Pons (tissue), 1 donor: Measurements from ENCODE around the gene CSNK1D.

ENCODE experiments used
- DNase-seq: peaks from one replicate; pipeline ENCODE4 v3.0.0-alpha.2; 2016; ENCODE audit warnings: low spot score

The CSNK1D gene

GRCh38 chr17:82252511-82253178 lies 20.9 kb downstream of the CSNK1D start:
- no peak for DNase-seq

- DNase-seq = no peak
Observed at GRCh38 chr17:82250868-82251500, 22.5 kb downstream of the CSNK1D start.

DNA sequence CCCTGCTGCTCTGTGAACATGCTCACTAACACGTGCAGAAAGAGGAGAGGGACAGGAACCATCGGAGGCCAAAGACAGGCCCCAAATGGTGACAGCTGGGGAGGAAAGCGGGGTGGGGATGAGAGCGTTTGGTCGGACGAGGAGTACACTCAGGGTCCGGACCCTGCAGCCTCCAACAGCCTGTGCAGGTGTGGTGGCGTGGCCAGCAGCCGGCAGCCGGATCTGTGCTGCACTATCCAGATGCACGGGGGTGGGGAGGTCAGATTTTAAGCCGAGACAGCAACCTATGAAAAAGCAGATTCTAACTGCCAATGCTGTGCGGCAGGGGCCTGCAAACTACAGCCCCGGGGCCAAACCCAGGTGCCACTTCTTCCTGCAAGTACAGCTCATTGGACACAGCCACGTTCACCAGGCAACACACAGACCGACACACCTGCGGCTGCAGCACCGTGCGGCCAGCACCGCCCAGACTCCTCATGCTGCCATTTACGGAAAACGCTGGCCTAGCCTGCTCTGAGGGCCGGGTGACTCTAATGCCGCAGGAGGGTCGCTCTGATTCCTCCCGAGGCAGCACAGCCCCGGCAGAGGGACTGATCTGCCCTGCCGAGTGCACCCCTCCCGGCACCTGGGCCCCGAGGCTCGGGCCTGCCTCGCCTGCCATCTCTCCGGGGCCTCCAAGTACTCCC lies 23.5 kb downstream of the CSNK1D start:
- no peak for DNase-seq

DNA sequence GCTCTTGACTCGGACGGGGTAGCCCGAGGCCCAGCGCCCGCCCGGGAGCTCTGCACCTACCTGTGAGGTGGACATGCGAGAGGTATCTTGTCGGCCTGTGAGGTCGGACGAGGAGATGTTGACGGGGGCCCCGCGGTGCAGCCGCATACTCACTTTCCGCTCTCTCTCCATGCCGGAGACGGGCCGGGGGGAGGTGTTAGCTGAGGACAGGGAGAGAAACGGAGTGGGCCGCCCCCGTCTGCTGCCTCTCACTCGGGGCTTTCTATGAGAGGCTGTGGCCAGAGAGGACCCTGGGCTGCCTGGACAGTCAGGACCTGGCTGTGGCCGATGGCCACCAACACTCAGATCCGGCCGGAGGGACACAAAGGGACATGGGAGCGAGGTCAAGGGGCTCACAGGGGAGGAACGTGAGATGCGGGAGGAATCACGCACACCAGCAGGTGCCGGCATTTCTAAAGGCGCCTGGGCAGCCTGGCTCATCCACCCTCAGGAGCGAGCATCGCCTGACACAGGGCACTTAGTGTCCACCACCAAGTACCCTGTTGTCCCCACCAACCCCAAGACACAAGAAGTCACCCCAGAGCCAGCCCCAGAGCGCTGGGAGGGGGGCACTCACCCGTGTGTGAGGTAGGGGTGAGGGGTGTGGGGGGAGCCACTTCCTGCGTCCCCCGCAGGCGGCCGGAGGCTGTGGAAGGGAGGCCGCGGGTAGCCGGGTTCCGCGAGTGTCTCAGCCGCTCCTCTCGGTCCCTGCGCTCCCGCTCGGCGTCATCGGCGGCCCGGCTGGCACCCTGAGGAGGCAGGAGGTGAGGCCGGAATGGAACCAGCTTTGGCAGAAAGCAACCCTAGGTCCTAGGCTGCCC lies 24.5 kb downstream of the CSNK1D start:
- no peak for DNase-seq

DNA sequence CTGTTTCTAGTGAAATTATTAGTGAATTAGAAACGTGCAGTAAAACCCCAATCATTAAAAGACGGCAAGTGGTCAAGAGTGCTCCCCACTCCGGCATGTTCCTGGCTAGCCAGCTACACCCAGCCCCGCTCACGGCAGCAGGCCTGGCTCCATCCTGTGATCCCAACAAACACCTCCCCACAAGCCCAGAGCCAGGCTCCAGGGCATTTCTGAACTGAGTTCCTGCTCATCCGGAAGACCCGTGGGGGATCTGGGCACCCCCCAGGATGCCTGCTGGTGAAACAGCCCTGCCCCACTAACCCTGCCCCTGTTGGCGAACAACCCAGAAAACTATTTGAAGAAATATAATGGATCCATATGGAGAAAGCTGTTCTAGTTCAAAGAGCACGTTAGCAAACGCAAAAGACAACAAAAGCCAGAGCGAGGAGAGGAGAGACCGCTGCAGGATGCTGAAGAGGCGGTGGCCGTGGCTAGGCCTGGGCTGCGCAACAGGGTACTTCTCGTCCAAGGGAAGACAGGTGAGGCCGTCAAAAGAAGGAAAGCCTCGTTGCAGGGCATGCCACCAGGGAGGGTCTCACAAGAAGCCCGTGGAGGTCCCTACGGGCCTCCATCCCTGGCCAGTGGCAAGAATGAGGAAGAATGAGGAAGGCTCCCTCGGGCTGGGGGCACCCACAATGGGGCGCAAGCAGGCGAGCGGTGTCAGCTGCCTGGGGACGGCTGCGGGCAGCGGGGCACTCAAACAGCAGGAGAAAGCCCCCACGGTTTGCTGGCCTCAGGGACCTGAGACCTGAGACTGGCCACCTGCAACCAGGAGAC lies 25.4 kb downstream of the CSNK1D start:
- DNase-seq = no peak

- no peak for DNase-seq
Observed at GRCh38 chr17:82247182-82247823, 26.2 kb downstream of the CSNK1D start.

DNA sequence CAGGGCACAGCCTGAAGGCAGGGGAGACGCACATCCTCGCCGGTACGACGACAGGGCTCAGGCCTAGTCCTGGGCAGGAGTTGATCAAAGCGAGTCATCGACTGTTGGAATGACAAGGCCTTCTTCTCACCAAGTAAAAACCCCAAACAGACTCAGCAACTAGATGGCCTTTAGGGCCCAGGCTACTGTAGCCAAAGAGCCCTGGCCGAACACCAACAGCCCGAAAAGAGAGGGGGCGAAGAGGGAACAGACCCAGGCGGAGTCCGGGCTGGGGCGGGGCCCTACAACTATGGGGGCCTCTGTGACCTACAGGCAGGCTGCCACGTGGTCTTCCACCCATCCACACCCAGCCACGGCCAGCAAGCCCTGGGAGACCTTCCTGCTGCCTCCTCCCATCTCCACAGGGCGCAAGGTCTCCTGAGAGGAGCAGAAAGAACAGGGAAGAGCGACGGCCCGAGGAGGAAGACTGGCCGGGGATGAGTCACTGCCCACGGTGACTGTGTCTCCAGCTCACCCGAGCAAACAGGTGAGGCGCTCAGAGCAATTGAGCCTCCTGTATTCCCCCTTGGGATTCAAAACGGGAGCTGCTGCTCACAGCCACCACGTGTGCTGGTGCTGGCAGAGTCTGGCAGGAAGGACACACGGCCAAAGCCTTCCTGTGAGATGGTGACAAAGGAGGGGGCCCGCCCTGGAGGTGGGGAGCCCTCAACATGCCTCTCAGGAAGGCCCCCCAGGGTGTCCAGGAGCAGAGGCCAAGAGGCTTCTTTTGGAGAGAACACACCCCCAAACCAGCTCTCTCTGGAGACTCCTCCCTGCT lies 26.9 kb downstream of the CSNK1D start:
- no peak for DNase-seq

GRCh38 chr17:82246040-82246364 lies 27.5 kb downstream of the CSNK1D start:
- DNase-seq = no peak

GRCh38 chr17:82245134-82246039 lies 28.1 kb downstream of the CSNK1D start:
- no peak for DNase-seq

GRCh38 chr17:82244413-82245133 lies 28.9 kb downstream of the CSNK1D start:
- no peak for DNase-seq

DNA sequence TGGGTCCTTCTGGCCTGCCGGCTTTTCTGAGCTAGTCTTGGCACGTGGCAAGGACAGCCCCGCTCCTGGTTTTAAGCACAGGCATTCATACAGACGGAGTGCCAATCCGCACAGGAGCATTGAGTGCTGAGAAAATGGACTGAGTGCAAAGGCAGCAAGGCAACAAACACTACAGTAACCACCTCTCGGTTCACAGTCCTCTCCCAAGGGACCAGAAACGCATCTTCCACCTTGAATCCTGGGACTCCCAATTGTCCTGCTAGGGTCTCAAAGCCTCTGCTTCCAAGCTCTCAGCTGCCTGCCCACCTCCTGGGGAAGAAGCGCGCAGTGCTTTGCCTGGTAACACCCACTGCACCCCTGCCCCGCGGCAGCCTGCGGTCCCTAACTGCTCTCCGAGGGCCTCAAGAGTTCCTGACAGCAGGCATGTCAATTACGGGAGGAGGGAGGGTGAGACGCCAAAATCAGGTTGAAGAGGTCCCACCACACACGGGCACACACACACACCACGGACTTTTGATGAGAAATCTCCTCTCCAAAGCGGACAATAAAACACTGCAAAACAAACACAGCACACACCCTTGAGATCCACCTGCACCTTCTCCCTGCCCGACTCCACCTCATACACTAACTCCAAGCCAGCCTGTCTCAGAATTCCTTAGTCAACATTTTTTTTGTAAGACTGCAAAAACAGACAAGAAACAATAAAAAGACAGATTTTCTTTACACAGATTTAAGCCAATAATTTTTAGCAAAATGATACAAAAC lies 29.7 kb downstream of the CSNK1D start:
- no peak for DNase-seq

- DNase-seq = peak; percentile 81
Observed at GRCh38 chr17:82242977-82243647, 30.4 kb downstream of the CSNK1D start.

DNA sequence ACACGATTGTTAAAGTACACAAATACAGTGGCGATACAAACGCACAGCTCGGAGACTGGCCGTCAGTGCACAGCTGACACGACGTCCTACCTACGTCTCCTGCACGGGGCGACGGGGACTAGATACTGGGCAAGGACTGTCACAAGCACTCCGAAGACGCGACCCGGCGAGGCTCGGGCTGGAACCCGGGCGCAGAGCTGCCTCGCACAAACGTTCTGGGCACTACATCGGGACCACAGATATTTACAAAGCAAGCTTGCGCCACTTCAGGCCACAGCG lies 30.9 kb downstream of the CSNK1D start:
- no peak for DNase-seq

GRCh38 chr17:82241926-82242697 lies 31.4 kb downstream of the CSNK1D start:
- no peak for DNase-seq

DNA sequence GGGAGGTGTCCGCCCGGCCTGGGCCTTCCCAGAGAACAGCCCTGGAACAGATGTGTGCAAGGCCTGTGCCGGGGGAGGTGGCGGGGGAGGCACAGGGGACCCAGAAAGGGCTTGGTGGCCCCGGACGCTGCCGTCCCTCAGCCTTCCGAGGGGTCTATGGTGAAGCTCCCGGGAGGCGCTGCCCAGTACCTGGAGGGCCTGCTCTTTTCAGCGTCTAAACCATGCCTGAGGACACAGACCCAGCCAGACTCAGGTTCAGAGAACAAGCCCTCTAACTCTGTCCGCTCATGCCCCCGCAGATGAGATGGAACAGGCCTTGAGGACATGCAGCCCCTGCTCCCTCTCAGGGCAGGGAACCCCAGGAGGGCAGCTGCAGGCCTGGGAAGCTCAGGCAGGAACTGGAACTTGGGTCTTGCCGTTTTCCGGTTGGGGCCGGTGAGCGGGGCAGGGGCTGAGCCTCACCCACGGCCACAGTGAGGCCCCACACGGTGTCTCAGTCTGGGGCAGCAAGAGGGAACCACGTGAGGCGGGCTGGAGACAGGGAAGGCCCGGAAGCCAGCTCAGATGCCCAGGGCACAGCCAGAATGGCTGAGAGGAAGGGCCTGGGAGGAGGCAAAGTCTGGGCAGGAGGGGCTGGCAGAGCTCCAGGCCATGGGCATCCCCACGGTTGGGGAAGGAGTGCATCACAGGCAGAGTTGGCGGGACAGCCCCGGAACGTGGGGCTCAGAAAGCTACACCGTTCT lies 32.1 kb downstream of the CSNK1D start:
- peak; percentile 77 for DNase-seq
